IMR-90 (cell line): ENCODE data around the gene SPIN1. TPM values are rescaled to one million over a fixed set of nuclear protein-coding genes. Genes with fewer than 3 reads are reported as not detected.

Experiments used
- ATAC-seq: fragments of 200-7000 bp; cut with Tn5 transposase; 2 replicates; pipeline ENCODE4 v1.9.1; 2020; ENCODE audit warnings: low read depth, mild to moderate bottlenecking, moderate library complexity
- BruUV-seq: library from RNA; stranded (reverse); fragments of 400-500 nt; replicated peaks from 2 replicates; lab custom pipeline; 2021; lab: Mats Ljungman, UMichigan
- CTCF ChIA-PET: fragments of 300-600 bp; formaldehyde crosslinking; extraction: SDS; loops from one replicate; lab custom pipeline; 2021; ENCODE audit warnings: antibody characterized with exemption; lab: Yijun Ruan, JAX
- POLR2A ChIA-PET: fragments of 300-600 bp; sonication (Branson Sonifier 250); formaldehyde crosslinking; loops from one replicate; lab custom pipeline; 2022; ENCODE audit warnings: antibody characterized with exemption; ENCODE audit not compliant: unreplicated experiment; lab: Charles Lee
- DNase-seq: peaks from one replicate; pipeline ENCODE4 v3.0.0; 2013
- H2AFZ ChIP-seq: replicated peaks from 2 replicates; pipeline ENCODE3; 2013; ENCODE audit warnings: low read length, mild to moderate bottlenecking; ENCODE audit not compliant: poor library complexity
- H2AK5ac ChIP-seq: 2 replicates; pipeline ENCODE4 v1.6.1; 2013; ENCODE audit warnings: low read depth, low read length, inconsistent platforms
- H2AK9ac ChIP-seq: replicated peaks from 2 replicates; pipeline ENCODE3; 2013; ENCODE audit warnings: mild to moderate bottlenecking, low read depth, low read length, moderate library complexity; ENCODE audit not compliant: poor library complexity
- H2BK120ac ChIP-seq: 2 replicates; pipeline ENCODE4 v1.6.1; 2013; ENCODE audit warnings: low read depth, low read length, inconsistent platforms
- H2BK15ac ChIP-seq: 3 replicates; pipeline ENCODE4 v1.6.1; 2013; ENCODE audit warnings: low read depth, low read length, inconsistent platforms
- H2BK20ac ChIP-seq: 2 replicates; pipeline ENCODE4 v1.6.1; 2013; ENCODE audit warnings: low read depth, mild to moderate bottlenecking, inconsistent platforms, low read length, moderate library complexity
- H2BK5ac ChIP-seq: 2 replicates; pipeline ENCODE4 v1.6.1; 2013; ENCODE audit warnings: mild to moderate bottlenecking, low read depth, low read length, inconsistent platforms; ENCODE audit not compliant: poor library complexity, severe bottlenecking
- H3K14ac ChIP-seq: replicated peaks from 2 replicates; pipeline ENCODE4 v1.6.1; 2013; ENCODE audit warnings: low read depth, low read length, inconsistent platforms
- H3K18ac ChIP-seq: 2 replicates; pipeline ENCODE4 v1.6.1; 2013; ENCODE audit warnings: low read depth, low read length, control low read depth
- H3K23ac ChIP-seq: 2 replicates; pipeline ENCODE4 v1.6.1; 2013; ENCODE audit warnings: low read depth, low read length, inconsistent platforms
- H3K27ac ChIP-seq: 2 replicates; pipeline ENCODE4 v1.5.1; 2013; ENCODE audit warnings: mild to moderate bottlenecking, control low read depth, low read length; ENCODE audit not compliant: insufficient read depth
- H3K27me3 ChIP-seq: 2 replicates; pipeline ENCODE4 v1.6.1; 2013; ENCODE audit warnings: low read length; ENCODE audit not compliant: control insufficient read depth, insufficient read depth
- H3K36me3 ChIP-seq: 2 replicates; pipeline ENCODE4 v1.6.1; 2013; ENCODE audit warnings: low read length, mixed read lengths; ENCODE audit not compliant: control insufficient read depth, insufficient read depth
- H3K4ac ChIP-seq: 2 replicates; pipeline ENCODE4 v1.6.1; 2013; ENCODE audit warnings: low read depth, low read length, inconsistent platforms
- H3K4me1 ChIP-seq: 2 replicates; pipeline ENCODE4 v1.6.1; 2013; ENCODE audit warnings: low read length, mixed read lengths; ENCODE audit not compliant: control insufficient read depth, insufficient read depth
- H3K4me2 ChIP-seq: 2 replicates; pipeline ENCODE4 v1.6.1; 2013; ENCODE audit warnings: low read depth, mild to moderate bottlenecking, control low read depth, low read length, moderate library complexity
- H3K4me3 ChIP-seq: 2 replicates; pipeline ENCODE4 v1.5.1; 2013; ENCODE audit warnings: low read depth, mild to moderate bottlenecking, control low read depth, low read length, moderate library complexity; ENCODE audit not compliant: insufficient read depth
- H3K56ac ChIP-seq: 2 replicates; pipeline ENCODE4 v1.6.1; 2013; ENCODE audit warnings: low read length, inconsistent platforms; ENCODE audit not compliant: insufficient read depth; ENCODE audit errors: extremely low read depth
- H3K79me1 ChIP-seq, 2 experiments: 2 replicates each; pipeline ENCODE4 v1.6.1; 2013; ENCODE audit warnings: low read length in 2 of 2, inconsistent platforms in 1 of 2, low read depth in 1 of 2
- H3K9ac ChIP-seq: 2 replicates; pipeline ENCODE4 v1.6.1; 2013; ENCODE audit warnings: low read depth, low read length, control low read depth
- H3K9me1 ChIP-seq: 2 replicates; pipeline ENCODE4 v1.6.1; 2013; ENCODE audit warnings: low read length, inconsistent platforms; ENCODE audit not compliant: insufficient read depth
- H3K9me3 ChIP-seq: 2 replicates; pipeline ENCODE4 v1.6.1; 2013; ENCODE audit warnings: low read length; ENCODE audit not compliant: control insufficient read depth, insufficient read depth
- H4K20me1 ChIP-seq: 2 replicates; pipeline ENCODE4 v1.6.1; 2013; ENCODE audit warnings: low read length, inconsistent platforms; ENCODE audit not compliant: insufficient read depth
- H4K5ac ChIP-seq: 2 replicates; pipeline ENCODE4 v1.6.1; 2013; ENCODE audit warnings: mild to moderate bottlenecking, low read depth, low read length, control low read depth
- H4K8ac ChIP-seq, 2 experiments: 2 replicates each; pipeline ENCODE4 v1.6.1; 2013; ENCODE audit warnings: low read depth in 2 of 2, low read length in 2 of 2, control low read depth in 1 of 2, inconsistent platforms in 1 of 2
- H4K91ac ChIP-seq: 2 replicates; pipeline ENCODE4 v1.6.1; 2013; ENCODE audit warnings: low read depth, low read length, inconsistent platforms; ENCODE audit not compliant: insufficient read depth
- BHLHE40 ChIP-seq: fragments of 150-350 bp; IDR thresholded peaks from 2 replicates; pipeline ENCODE4 v1.6.1; 2016; ENCODE audit warnings: mild to moderate bottlenecking, low read depth, low read length
- CEBPB ChIP-seq: IDR thresholded peaks from 2 replicates; pipeline ENCODE4 v1.6.1; 2012; ENCODE audit warnings: low read depth, low read length, improper control_type of control experiment
- CHD1 ChIP-seq: IDR thresholded peaks from 2 replicates; pipeline ENCODE4 v1.6.1; 2012; ENCODE audit warnings: low read depth, low read length, improper control_type of control experiment
- FOS ChIP-seq: fragments of 150-350 bp; IDR thresholded peaks from 2 replicates; pipeline ENCODE4 v1.6.1; 2016; ENCODE audit warnings: low read depth, low read length
- MAFK ChIP-seq: IDR thresholded peaks from 2 replicates; pipeline ENCODE4 v1.6.1; 2012; ENCODE audit warnings: low read depth, low read length, improper control_type of control experiment
- MAZ ChIP-seq: IDR thresholded peaks from 2 replicates; pipeline ENCODE4 v1.6.1; 2012; ENCODE audit warnings: low read depth, mild to moderate bottlenecking, low read length, improper control_type of control experiment, moderate library complexity, borderline replicate concordance
- MXI1 ChIP-seq: IDR thresholded peaks from 2 replicates; pipeline ENCODE4 v1.6.1; 2012; ENCODE audit warnings: low read depth, mild to moderate bottlenecking, low read length, moderate library complexity, borderline replicate concordance
- NFE2L2 ChIP-seq: fragments of 150-350 bp; IDR thresholded peaks from 2 replicates; pipeline ENCODE4 v1.6.1; 2016; ENCODE audit warnings: low read depth, mild to moderate bottlenecking, low read length
- POLR2A ChIP-seq: IDR thresholded peaks from 2 replicates; pipeline ENCODE4 v1.6.1; 2012; ENCODE audit warnings: mild to moderate bottlenecking, low read depth, low read length
- RAD21 ChIP-seq: IDR thresholded peaks from 2 replicates; pipeline ENCODE4 v1.6.1; 2012; ENCODE audit warnings: low read length, improper control_type of control experiment
- RCOR1 ChIP-seq: IDR thresholded peaks from 2 replicates; pipeline ENCODE4 v1.6.1; 2012; ENCODE audit warnings: mild to moderate bottlenecking, low read length, improper control_type of control experiment; ENCODE audit not compliant: insufficient replicate concordance
- RFX5 ChIP-seq: IDR thresholded peaks from 2 replicates; pipeline ENCODE4 v1.8.0; 2012; ENCODE audit warnings: low read depth, mild to moderate bottlenecking, low read length, moderate library complexity
- SMC3 ChIP-seq: fragments of 150-350 bp; IDR thresholded peaks from 2 replicates; pipeline ENCODE4 v1.6.1; 2016; ENCODE audit warnings: low read depth, mild to moderate bottlenecking, antibody characterized with exemption, low read length, moderate library complexity
- WGBS, 2 experiments: methylation state at CpG; one replicate each; pipeline versions ENCODE4 v1.1.5 to v1.1.7; 2013; ENCODE audit warnings: missing lambda C conversion rate in 2 of 2; ENCODE audit not compliant: insufficient read length in 1 of 2; ENCODE audit errors: extremely low coverage in 2 of 2; 5-methylcytosine and 5-hydroxymethylcytosine counted together
- dilution Hi-C: fragments of 300-500 bp; cut with HindIII; formaldehyde crosslinking; loops from one replicate; pipeline ENCODE4 v1.14.3; 2018; ENCODE audit warnings: low sequenced_read_pairs; ENCODE audit not compliant: unreplicated experiment
- in situ Hi-C: fragments of 300-500 bp; cut with MboI; formaldehyde crosslinking; loops from 3 replicates; pipeline ENCODE4 v1.14.3; 2019; ENCODE audit warnings: low sequenced_read_pairs, inconsistent platforms, mixed read lengths
- intact Hi-C: fragments of 100-400 bp; cut with micrococcal nuclease; formaldehyde crosslinking; loops from 2 replicates; pipeline ENCODE4 v1.10.0; 2022
- polyA plus RNA-seq, 3 experiments: library from polyadenylated mRNA; depleted of rRNA; stranded (reverse); fragments of >200 nt; gene quantifications; 2 replicates each; pipeline ENCODE4 v1.2.3, GENCODE V29; 2012; ENCODE audit warnings: low replicate concordance in 1 of 3
- total RNA-seq: library from RNA; depleted of rRNA; stranded (reverse); fragments of >200 nt; gene quantifications from 2 replicates; pipeline ENCODE4 v1.2.3, GENCODE V29; 2012
- TF ChIP-seq, protein P1 (sequence below): fragments of 150-350 bp; IDR thresholded peaks from 2 replicates; pipeline ENCODE4 v1.6.1; 2016; ENCODE audit warnings: low read depth, mild to moderate bottlenecking, low read length, moderate library complexity, borderline replicate concordance
- TF ChIP-seq, protein P2 (sequence below): fragments of 150-350 bp; IDR thresholded peaks from 2 replicates; pipeline ENCODE4 v1.6.1; 2017; ENCODE audit warnings: mild to moderate bottlenecking, antibody characterized with exemption, low read length, low read depth
- TF ChIP-seq, protein P3 (sequence below): conservative IDR thresholded peaks from 2 replicates; pipeline ENCODE4 v1.5.1; 2012; ENCODE audit warnings: mild to moderate bottlenecking, low read depth, low read length, improper control_type of control experiment

The SPIN1 gene
- total and polyA plus RNA-seq, 2 of the 4 experiments (the other 2 are of a cell fraction), result 63.3 to 141 TPM

DNA sequence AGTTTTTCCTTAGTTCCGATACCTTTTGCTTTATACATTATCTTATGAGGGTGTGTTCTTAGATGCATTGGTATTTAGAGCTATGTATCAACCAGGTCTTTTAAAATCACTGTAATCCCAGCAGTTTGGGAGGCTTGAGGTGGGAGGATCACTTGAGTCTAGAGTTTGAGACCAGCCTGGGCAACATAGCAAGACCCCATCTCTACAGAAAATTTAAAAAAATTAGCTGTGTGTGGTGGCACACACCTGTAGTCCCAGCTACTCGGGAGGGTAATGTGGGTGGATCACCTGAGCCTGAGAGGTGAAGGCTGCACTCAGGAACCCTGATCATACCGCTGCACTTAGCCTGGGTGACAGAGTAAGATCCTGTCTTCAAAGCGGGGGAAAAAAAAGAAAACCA lies 15.1 kb downstream of the SPIN1 start:
- in situ Hi-C loops, result no loop called here
- H2AK9ac ChIP-seq, result no peak overlapping the region
- H3K4ac ChIP-seq, result no peak overlapping the region
- no peak overlapping the region for H3K14ac ChIP-seq
- intact Hi-C loops, result loop anchor here (5.0 kb wide), 1 partner anchor 74 kb away; no protein-coding TSS in a partner anchor
- no peak overlapping the region for H2AFZ ChIP-seq
- no peak overlapping the region for H4K8ac ChIP-seq
- no TSS peak for BruUV-seq
- H3K18ac ChIP-seq, result no peak overlapping the region
- H3K9ac ChIP-seq, result no peak overlapping the region
- no peak overlapping the region for H4K5ac ChIP-seq
- H3K56ac ChIP-seq, result no peak overlapping the region
- CTCF ChIA-PET, result no interaction called here
- no peaks in the 10 kb centered on the region for H3K27me3 ChIP-seq
- H2BK15ac ChIP-seq, result no peak overlapping the region
- no peak overlapping the region for H3K4me2 ChIP-seq
- H3K27ac ChIP-seq, result no peak overlapping the region
- DNase-seq (no peak), ATAC-seq (no peak)
- no peak overlapping the region for H2BK5ac ChIP-seq
- H3K79me1 ChIP-seq, result peaks cover 0 to 31% of the 10 kb centered on the region in 2 experiments; a peak in 3 of 4 replicates
- H4K20me1 ChIP-seq, result peaks cover 40% of the 10 kb centered on the region
- POLR2A ChIA-PET, result no interaction called here
- no peak overlapping the region for H2AK5ac ChIP-seq
- dilution Hi-C loops, result no loop called here
- H3K4me3 ChIP-seq, result no peak overlapping the region
- no peaks in the 10 kb centered on the region for H3K36me3 ChIP-seq
- H3K23ac ChIP-seq, result no peak overlapping the region
- TF ChIP-seq MXI1, result no peak
- no peak for TF ChIP-seq BHLHE40
- TF ChIP-seq NFE2L2, result no peak
- TF ChIP-seq, protein P1, sequence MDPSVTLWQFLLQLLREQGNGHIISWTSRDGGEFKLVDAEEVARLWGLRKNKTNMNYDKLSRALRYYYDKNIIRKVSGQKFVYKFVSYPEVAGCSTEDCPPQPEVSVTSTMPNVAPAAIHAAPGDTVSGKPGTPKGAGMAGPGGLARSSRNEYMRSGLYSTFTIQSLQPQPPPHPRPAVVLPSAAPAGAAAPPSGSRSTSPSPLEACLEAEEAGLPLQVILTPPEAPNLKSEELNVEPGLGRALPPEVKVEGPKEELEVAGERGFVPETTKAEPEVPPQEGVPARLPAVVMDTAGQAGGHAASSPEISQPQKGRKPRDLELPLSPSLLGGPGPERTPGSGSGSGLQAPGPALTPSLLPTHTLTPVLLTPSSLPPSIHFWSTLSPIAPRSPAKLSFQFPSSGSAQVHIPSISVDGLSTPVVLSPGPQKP, result no peak
- TF ChIP-seq, protein P2, sequence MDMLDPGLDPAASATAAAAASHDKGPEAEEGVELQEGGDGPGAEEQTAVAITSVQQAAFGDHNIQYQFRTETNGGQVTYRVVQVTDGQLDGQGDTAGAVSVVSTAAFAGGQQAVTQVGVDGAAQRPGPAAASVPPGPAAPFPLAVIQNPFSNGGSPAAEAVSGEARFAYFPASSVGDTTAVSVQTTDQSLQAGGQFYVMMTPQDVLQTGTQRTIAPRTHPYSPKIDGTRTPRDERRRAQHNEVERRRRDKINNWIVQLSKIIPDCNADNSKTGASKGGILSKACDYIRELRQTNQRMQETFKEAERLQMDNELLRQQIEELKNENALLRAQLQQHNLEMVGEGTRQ, result no peak
- no peak for TF ChIP-seq RFX5
- TF ChIP-seq FOS, result no peak
- TF ChIP-seq RAD21, result no peak
- no peak for TF ChIP-seq MAFK
- TF ChIP-seq, protein P3, sequence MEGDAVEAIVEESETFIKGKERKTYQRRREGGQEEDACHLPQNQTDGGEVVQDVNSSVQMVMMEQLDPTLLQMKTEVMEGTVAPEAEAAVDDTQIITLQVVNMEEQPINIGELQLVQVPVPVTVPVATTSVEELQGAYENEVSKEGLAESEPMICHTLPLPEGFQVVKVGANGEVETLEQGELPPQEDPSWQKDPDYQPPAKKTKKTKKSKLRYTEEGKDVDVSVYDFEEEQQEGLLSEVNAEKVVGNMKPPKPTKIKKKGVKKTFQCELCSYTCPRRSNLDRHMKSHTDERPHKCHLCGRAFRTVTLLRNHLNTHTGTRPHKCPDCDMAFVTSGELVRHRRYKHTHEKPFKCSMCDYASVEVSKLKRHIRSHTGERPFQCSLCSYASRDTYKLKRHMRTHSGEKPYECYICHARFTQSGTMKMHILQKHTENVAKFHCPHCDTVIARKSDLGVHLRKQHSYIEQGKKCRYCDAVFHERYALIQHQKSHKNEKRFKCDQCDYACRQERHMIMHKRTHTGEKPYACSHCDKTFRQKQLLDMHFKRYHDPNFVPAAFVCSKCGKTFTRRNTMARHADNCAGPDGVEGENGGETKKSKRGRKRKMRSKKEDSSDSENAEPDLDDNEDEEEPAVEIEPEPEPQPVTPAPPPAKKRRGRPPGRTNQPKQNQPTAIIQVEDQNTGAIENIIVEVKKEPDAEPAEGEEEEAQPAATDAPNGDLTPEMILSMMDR, result no peak
- no peak for TF ChIP-seq POLR2A
- no peak for TF ChIP-seq CEBPB
- TF ChIP-seq CHD1, result no peak
- TF ChIP-seq SMC3, result no peak
- TF ChIP-seq MAZ, result no peak
- TF ChIP-seq RCOR1, result no peak
- H3K4me1 ChIP-seq, result peaks cover 15% of the 10 kb centered on the region
- no peak overlapping the region for H2BK120ac ChIP-seq
- H3K9me1 ChIP-seq, result peaks cover 3% of the 10 kb centered on the region; the same call in 1 of the 2 replicates
- H3K9me3 ChIP-seq, result no peaks in the 10 kb centered on the region
- H2BK20ac ChIP-seq, result no peak overlapping the region
- 100% methylated on average over 1 of the region's 4 CpGs; no CpG with 5 or more reads in 1 of the 2 experiments for WGBS, 2 experiments
- no peak overlapping the region for H4K91ac ChIP-seq
